ENCODE results near the gene COL16A1.

The COL16A1 gene

GRCh38 chr1:31742462-31743212 lies 38.8 kb upstream of the COL16A1 start:
- Histone ChIP-seq H3K27me3 (ENCODE audit: insufficient read depth, insufficient read length) (no peaks in the 10 kb centered on the region), H3K36me3 (ENCODE audit: insufficient read depth, insufficient read length, low read length) (peaks cover 49% of the 10 kb centered on the region), H3K9me3 (ENCODE audit: insufficient read depth, low read length) (no peaks in the 10 kb centered on the region), H3K9ac (ENCODE audit: insufficient read length, low read depth) (no peak overlapping the region), H3K4me1 (ENCODE audit: insufficient read depth, insufficient read length) (peaks cover 55% of the 10 kb centered on the region), H3K4me3 (ENCODE audit: insufficient read length, low read depth) (no peak overlapping the region)
- DNase-seq (ENCODE audit: low read depth, low spot score), result no peak
- TF ChIP-seq ZNF274 (IDR thresholded peaks at IDR 0.05; ENCODE audit: low read depth, low read length), result no peak
- TF ChIP-seq YY1 (IDR thresholded peaks at IDR 0.05; ENCODE audit: insufficient read depth, insufficient read length), result no peak
- no peak for TF ChIP-seq SUZ12 (IDR thresholded peaks at IDR 0.05; ENCODE audit: extremely low read depth, insufficient read depth, insufficient read length)

GRCh38 chr1:31739346-31739745 lies 35.5 kb upstream of the COL16A1 start:
- Histone ChIP-seq H3K4me1 (ENCODE audit: insufficient read depth, insufficient read length) (peaks cover 26% of the 10 kb centered on the region), H3K9ac (ENCODE audit: insufficient read length, low read depth) (no peak overlapping the region), H3K4me3 (ENCODE audit: insufficient read length, low read depth) (no peak overlapping the region), H3K36me3 (ENCODE audit: insufficient read depth, insufficient read length, low read length) (peaks cover 56% of the 10 kb centered on the region), H3K27me3 (ENCODE audit: insufficient read depth, insufficient read length) (no peaks in the 10 kb centered on the region), H3K9me3 (ENCODE audit: insufficient read depth, low read length) (no peaks in the 10 kb centered on the region)
- no peak for TF ChIP-seq SUZ12 (IDR thresholded peaks at IDR 0.05; ENCODE audit: extremely low read depth, insufficient read depth, insufficient read length)
- TF ChIP-seq ZNF274 (IDR thresholded peaks at IDR 0.05; ENCODE audit: low read depth, low read length), result no peak
- no peak for TF ChIP-seq YY1 (IDR thresholded peaks at IDR 0.05; ENCODE audit: insufficient read depth, insufficient read length)
- no peak for DNase-seq (ENCODE audit: low read depth, low spot score)

DNA sequence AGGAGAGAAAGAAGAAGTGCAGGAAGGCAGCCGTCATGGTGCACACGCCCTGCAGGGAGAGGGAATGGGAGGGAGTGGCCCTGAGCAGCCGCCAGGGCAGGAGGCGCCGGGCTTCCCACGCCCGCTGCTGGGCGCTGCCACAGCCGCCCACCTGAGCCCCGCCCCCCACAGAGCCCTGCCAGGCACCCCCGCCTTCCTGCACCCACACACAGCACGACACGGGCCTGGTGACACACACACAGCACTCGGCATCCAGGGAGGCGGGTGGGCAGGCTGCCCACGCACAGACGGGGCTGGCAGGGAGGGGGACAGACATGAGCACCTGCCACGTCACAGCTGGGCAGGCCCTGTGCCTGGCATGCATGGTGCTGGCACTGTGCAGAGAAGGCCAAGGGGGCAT lies 32.9 kb upstream of the COL16A1 start:
- no peak for TF ChIP-seq SUZ12 (IDR thresholded peaks at IDR 0.05; ENCODE audit: extremely low read depth, insufficient read depth, insufficient read length)
- no peak for TF ChIP-seq YY1 (IDR thresholded peaks at IDR 0.05; ENCODE audit: insufficient read depth, insufficient read length)
- no peak for TF ChIP-seq ZNF274 (IDR thresholded peaks at IDR 0.05; ENCODE audit: low read depth, low read length)
- Histone ChIP-seq H3K27me3 (ENCODE audit: insufficient read depth, insufficient read length) (no peaks in the 10 kb centered on the region), H3K9ac (ENCODE audit: insufficient read length, low read depth) (no peak overlapping the region), H3K9me3 (ENCODE audit: insufficient read depth, low read length) (no peaks in the 10 kb centered on the region), H3K4me3 (ENCODE audit: insufficient read length, low read depth) (no peak overlapping the region), H3K36me3 (ENCODE audit: insufficient read depth, insufficient read length, low read length) (peaks cover 61% of the 10 kb centered on the region), H3K4me1 (ENCODE audit: insufficient read depth, insufficient read length) (peaks cover 21% of the 10 kb centered on the region)
- DNase-seq (ENCODE audit: low read depth, low spot score), result no peak

- TF ChIP-seq ZNF274 (IDR thresholded peaks at IDR 0.05; ENCODE audit: low read depth, low read length) (no peak), SUZ12 (IDR thresholded peaks at IDR 0.05; ENCODE audit: extremely low read depth, insufficient read depth, insufficient read length) (no peak), YY1 (IDR thresholded peaks at IDR 0.05; ENCODE audit: insufficient read depth, insufficient read length) (no peak)
- Histone ChIP-seq H3K4me3 (ENCODE audit: insufficient read length, low read depth) (no peak overlapping the region), H3K9ac (ENCODE audit: insufficient read length, low read depth) (no peak overlapping the region), H3K36me3 (ENCODE audit: insufficient read depth, insufficient read length, low read length) (peaks cover 62% of the 10 kb centered on the region), H3K27me3 (ENCODE audit: insufficient read depth, insufficient read length) (no peaks in the 10 kb centered on the region), H3K4me1 (ENCODE audit: insufficient read depth, insufficient read length) (peaks cover 21% of the 10 kb centered on the region), H3K9me3 (ENCODE audit: insufficient read depth, low read length) (no peaks in the 10 kb centered on the region)
- DNase-seq (ENCODE audit: low read depth, low spot score), result no peak
Observed at GRCh38 chr1:31735571-31735970, 31.8 kb upstream of the COL16A1 start.

DNA sequence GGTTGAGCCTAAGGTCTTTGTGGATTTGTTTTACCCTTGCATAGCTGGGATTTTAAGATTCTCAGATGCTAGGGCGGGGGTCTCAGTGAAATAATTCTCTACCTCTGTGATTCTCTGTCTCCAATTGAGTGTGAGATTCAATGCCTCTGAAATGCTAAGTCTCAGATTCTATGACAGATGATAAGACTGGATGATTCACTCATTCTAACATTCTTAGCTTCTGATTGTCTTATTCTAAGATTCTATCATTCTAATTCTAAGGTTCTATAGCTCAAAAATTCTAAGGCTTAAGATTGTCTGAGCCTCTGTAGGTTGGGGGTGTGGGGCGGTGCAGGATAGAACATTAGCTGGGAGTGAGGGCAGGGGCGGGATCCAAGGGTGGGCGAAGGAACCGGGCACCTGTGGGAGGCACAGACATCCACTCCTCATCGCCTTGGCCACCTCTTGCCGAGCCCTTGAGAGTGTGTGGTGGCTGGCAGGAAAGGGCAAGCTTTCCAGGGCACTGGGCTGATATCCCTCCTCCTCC lies 30.8 kb upstream of the COL16A1 start:
- Histone ChIP-seq H3K4me3 (ENCODE audit: insufficient read length, low read depth) (no peak overlapping the region), H3K4me1 (ENCODE audit: insufficient read depth, insufficient read length) (peaks cover 15% of the 10 kb centered on the region), H3K36me3 (ENCODE audit: insufficient read depth, insufficient read length, low read length) (peaks cover 63% of the 10 kb centered on the region), H3K9ac (ENCODE audit: insufficient read length, low read depth) (no peak overlapping the region), H3K9me3 (ENCODE audit: insufficient read depth, low read length) (no peaks in the 10 kb centered on the region), H3K27me3 (ENCODE audit: insufficient read depth, insufficient read length) (no peaks in the 10 kb centered on the region)
- TF ChIP-seq SUZ12 (IDR thresholded peaks at IDR 0.05; ENCODE audit: extremely low read depth, insufficient read depth, insufficient read length) (no peak), YY1 (IDR thresholded peaks at IDR 0.05; ENCODE audit: insufficient read depth, insufficient read length) (no peak), ZNF274 (IDR thresholded peaks at IDR 0.05; ENCODE audit: low read depth, low read length) (no peak)
- no peak for DNase-seq (ENCODE audit: low read depth, low spot score)

DNA sequence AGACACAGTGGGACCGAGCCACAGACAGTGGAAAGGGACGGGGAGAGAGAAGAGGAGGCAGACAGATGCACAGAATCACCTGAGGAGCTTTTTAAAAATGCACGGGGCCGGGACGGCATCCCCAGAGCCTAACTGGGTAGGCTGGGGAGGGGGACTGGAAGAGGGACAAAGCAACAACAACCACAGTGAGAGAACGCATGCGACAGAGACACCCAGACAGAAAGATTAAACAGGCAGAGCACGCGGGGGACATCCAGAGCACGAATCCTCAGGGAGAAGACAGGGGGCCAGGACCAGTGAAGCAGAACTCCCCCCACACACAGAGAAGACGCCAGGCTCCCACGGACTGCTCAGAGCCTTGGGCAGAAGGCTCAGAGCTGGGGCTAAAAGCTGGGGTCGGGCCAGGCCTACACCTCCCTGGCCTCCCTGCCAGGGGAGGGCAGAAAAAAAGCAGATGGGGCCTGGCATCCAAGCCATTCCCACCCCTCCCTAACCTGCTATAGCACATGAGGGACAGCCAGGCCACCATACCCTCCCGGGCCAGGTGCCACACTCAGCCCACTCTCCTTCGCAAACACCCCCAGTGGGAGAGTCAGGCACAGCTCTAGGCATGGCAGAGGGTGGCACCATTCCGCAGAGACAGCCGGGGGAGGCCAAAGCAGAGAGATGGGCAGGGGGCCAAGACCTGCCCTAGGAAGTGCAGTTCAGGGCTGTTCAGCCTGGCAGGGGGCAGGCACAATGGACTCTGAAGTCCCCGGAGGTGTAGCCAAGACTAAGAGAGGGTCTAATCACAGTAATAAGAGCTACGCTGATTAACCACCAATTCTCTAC lies 29.8 kb upstream of the COL16A1 start:
- peaks cover 58% of the 10 kb centered on the region for H3K36me3 ChIP-seq (ENCODE audit: insufficient read depth, insufficient read length, low read length)
- no peak overlapping the region for H3K4me3 ChIP-seq (ENCODE audit: insufficient read length, low read depth)
- no peak overlapping the region for H3K9ac ChIP-seq (ENCODE audit: insufficient read length, low read depth)
- TF ChIP-seq SUZ12 (IDR thresholded peaks at IDR 0.05; ENCODE audit: extremely low read depth, insufficient read depth, insufficient read length), result no peak
- TF ChIP-seq ZNF274 (IDR thresholded peaks at IDR 0.05; ENCODE audit: low read depth, low read length), result no peak
- TF ChIP-seq YY1 (IDR thresholded peaks at IDR 0.05; ENCODE audit: insufficient read depth, insufficient read length), result no peak
- no peaks in the 10 kb centered on the region for H3K27me3 ChIP-seq (ENCODE audit: insufficient read depth, insufficient read length)
- DNase-seq (ENCODE audit: low read depth, low spot score), result no peak
- peaks cover 7% of the 10 kb centered on the region for H3K4me1 ChIP-seq (ENCODE audit: insufficient read depth, insufficient read length)
- no peaks in the 10 kb centered on the region for H3K9me3 ChIP-seq (ENCODE audit: insufficient read depth, low read length)
